Posterior vena cava (tissue), 2 donors: Measurements from ENCODE around the gene ATP5PF. TPM values are rescaled to one million over a fixed set of nuclear protein-coding genes. Genes with fewer than 3 reads are reported as not detected.
"Not testable (repeated sequence)": the region's sequence is repeated elsewhere in the genome, so short reads cannot be mapped to it uniquely, and the experiment has no call there.

Source experiments
- DNase-seq: peaks from one replicate; pipeline ENCODE4 v3.0.0-alpha.2; 2020; ENCODE audit warnings: low spot score
- intact Hi-C, 2 donors: fragments of 100-400 bp; cut with DNase I; formaldehyde crosslinking; loops; one replicate each; pipeline versions ENCODE4 v1.14.1 to v1.14.2; 2022 to 2023
- total RNA-seq, 2 donors: library from RNA; stranded (reverse); fragmentation: NEBNext Ultra II Directional; extraction: Animal tissue kit (Norgen Biotek cat#: 25700); gene quantifications; one replicate each; pipeline ENCODE4 v1.2.1, GENCODE V29; 2021
- donor health status: DM: yes; HTN: yes; CAD: no.
- donor health status: DM: yes; HTN: yes; CAD: no.

ATP5PF gene
- total RNA-seq, 2 donors from 2014 or later, result 116 to 129 TPM

DNA sequence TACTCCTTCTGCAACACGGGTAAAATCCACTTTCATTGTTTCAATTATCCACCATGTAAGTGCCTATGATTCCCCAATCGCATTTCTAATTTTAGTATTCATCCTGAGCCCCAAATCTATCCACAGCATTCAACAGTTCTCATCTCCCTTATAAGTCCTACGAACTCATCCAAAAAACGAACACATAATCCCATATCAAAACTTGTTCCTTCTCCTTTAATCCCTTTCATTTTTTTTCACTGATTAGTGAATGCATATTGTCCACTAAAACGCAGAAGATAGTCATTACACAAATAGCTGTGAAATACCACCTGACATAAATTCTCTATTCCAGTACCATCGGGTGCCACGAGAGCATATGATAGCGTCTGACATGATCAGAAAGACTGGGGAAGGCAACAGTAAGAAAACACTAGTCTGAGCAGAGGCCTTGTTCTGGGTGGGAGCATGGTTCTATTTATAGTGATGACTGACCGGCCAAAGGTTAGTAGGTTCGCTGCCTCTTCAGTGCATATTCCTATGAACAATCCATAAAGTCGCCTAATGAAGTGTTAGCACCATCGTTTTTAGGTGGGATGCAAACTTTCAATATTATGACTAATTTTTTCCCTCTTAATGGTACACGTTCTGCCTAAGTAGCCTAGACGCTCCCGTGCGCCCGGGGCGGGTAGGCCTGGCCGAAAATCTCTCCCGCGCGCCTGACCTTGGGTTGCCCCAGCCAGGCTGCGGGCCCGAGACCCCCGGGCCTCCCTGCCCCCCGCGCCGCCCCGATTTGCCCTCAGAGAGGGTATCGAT is 648 bp downstream of the ATP5PF start:
- intact Hi-C loops, result no loop called here
- DNase-seq, result no peak

- DNase-seq, result no peak
Observed at GRCh38 chr21:25732091-25732760, 2.5 kb downstream of the ATP5PF start.

DNA sequence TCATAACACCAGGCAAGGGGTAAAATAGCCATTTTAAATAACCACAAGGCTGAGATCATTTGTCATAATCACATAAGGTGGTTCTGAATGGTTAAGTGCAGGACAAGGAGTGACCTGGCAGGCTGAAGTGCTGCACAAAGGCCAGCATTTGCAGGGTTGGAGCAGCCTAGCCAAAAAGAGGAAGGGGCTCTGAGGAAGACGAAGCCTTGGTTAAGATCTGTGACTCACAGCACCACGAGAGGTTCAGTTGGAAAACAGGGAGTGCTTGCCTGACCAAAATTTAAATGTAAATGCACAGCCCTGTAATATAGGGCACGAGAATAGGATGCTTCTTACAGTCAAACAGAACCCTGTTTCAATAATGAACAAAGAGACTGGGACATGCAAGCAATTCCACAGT is 12.1 kb downstream of the ATP5PF start:
- intact Hi-C loops, result no loop called here
- DNase-seq, result no peak

More at GRCh38 chr21:25732091-25732760, 2.5 kb downstream of the ATP5PF start:
- intact Hi-C loops, result no loop called here

- intact Hi-C loops, result no loop called here
- no peak for DNase-seq
Observed at GRCh38 chr21:25721987-25722386, 12.7 kb downstream of the ATP5PF start.

GRCh38 chr21:25717491-25718147 is 17.1 kb downstream of the ATP5PF start:
- intact Hi-C loops, result loop anchor here in 1 of 2 donors (10.0 kb wide), 1 partner anchor 113 kb away; the partner anchor contains the start of gene MRPL39
- DNase-seq, result no peak

- DNase-seq, result not testable (repeated sequence)
- intact Hi-C loops, result loop anchor here in 1 of 2 donors (10.0 kb wide), 1 partner anchor 109 kb away; the partner anchor contains the start of gene MRPL39
Observed at GRCh38 chr21:25714066-25714465, 20.6 kb downstream of the ATP5PF start.

GRCh38 chr21:25710550-25710949 is 24.2 kb downstream of the ATP5PF start:
- intact Hi-C loops, result loop anchor here in 1 of 2 donors (10.0 kb wide), 1 partner anchor 106 kb away; the partner anchor contains the start of gene MRPL39
- no peak for DNase-seq

GRCh38 chr21:25709684-25710265 is 24.9 kb downstream of the ATP5PF start:
- no peak for DNase-seq
- intact Hi-C loops, result loop anchor here (5.0 to 10.0 kb wide), 2 partner anchors 102 to 105 kb away; partner anchors contain the start of gene MRPL39 (in 2 of the 2)

- DNase-seq, result no peak
- intact Hi-C loops, result loop anchor here in 1 of 2 donors (5.0 kb wide), 1 partner anchor 101 kb away; the partner anchor contains the start of gene MRPL39
Observed at GRCh38 chr21:25708467-25709065, 26.1 kb downstream of the ATP5PF start.

- intact Hi-C loops, result no loop called here
- no peak for DNase-seq
Observed at GRCh38 chr21:25701529-25701928, 33.2 kb downstream of the ATP5PF start.

DNA sequence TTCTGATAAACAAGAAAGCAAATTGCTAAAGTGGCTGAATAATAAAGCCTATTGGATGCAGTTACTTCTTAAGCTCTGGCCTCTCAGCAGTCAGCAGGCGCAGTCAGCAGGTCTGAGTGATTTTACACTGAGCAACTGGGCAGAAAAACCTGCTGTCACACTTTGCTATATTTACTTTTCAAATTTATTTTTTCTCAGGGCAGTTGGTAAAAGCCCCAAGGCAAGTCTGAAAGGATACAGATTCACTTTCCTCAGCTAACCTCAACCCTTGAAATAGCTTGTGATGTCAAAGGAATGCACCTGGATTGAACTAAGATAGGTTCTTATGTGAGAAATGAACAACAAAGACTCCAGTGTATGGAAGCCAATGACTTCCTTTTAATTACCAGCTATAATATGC is 34.0 kb downstream of the ATP5PF start:
- intact Hi-C loops, result no loop called here
- no peak for DNase-seq

- DNase-seq, result not testable (repeated sequence)
- intact Hi-C loops, result loop anchor here in 1 of 2 donors (5.0 kb wide), 1 partner anchor 1128 kb away; no protein-coding TSS in a partner anchor
Observed at GRCh38 chr21:25695461-25695860, 39.2 kb downstream of the ATP5PF start.

GRCh38 chr21:25691976-25692375 is 42.7 kb downstream of the ATP5PF start:
- intact Hi-C loops, result no loop called here
- no peak for DNase-seq

DNA sequence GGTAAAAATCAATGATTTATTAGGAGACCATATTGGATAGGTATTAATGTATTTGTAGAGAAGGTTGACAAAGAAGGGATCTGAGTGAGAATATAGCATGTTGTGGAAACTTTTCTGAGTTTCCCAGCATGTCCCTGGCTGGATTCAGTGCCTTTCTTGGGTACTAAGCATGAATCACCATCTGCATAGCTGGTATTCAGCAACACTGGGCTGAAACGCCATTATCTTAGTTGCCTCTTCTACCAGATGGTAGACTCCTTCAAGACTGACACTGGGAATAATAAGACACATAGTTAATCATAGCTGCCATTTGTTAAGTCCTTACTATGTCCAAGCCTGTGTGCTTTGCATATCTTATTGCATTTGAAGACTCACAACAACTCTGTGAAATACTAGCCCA is 45.5 kb downstream of the ATP5PF start:
- DNase-seq, result no peak
- intact Hi-C loops, result no loop called here

DNA sequence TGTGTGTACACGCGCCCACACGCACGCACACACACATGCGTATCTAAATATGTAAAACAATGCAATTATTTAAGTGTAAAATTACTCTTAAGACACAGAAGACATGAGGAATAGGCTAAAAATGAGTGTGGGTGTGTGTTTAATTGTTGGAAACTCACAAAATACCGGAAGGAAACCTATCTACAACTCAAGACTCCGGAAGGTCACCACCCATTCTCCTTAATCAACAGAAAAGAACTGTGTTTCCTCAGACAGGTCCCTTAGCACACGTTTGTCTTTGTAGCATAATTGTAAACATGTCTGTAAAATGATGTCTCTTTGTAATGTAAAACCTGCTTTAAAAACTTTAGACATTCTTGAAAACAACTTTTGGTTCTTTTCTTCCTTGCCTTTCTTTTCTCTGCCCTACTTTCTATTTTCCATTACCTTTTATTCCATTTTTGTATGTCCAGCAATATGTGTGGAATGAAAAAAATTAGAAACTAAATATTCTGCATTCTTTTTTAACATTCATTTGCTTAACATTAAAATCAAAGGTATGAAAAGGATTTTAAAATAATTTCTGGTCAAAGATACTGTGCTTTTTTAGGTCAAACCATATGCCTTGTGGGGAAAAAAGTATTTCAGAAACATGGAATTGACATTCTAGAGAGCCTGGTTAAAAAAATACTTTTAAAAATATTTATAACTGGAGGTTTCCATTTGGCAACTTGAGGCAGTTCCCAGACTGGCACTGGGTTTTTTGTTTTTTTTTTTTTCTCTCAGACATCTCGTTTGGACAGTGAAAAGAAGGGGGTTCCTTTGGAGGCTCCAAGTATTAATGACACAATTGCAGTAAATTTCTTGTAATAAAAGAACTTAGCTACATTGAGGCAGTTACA is 46.2 kb downstream of the ATP5PF start:
- no peak for DNase-seq
- intact Hi-C loops, result no loop called here

DNA sequence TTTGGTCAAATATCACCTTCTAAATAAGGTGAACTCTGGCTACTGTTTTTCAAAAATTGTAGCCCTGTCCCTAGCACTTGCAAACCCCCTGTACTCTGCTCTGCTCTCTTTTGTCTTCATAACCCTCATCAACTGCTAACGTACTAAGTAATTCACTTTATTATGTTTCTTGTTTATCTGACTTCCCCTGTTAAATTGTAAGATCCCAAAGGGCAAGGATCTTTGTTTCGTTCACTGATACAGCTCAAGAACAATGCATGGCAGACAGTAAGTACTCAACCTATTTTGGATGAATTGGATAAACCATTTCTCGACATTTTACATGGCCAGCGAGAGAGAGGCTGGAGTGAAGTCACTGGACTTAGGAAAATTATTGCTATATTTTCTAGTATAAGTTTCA is 46.9 kb downstream of the ATP5PF start:
- no peak for DNase-seq
- intact Hi-C loops, result no loop called here

- no peak for DNase-seq
- intact Hi-C loops, result no loop called here
Observed at GRCh38 chr21:25682382-25682781, 52.3 kb downstream of the ATP5PF start.

- intact Hi-C loops, result no loop called here
- no peak for DNase-seq
Observed at GRCh38 chr21:25676451-25676850, 58.3 kb downstream of the ATP5PF start.
